Measurements from ENCODE around the gene RAB37. TPM values are rescaled to one million over a fixed set of nuclear protein-coding genes. Genes with fewer than 3 reads are reported as not detected.

Gene RAB37
- total and polyA plus RNA-seq, 9 of the 15 experiments (the other 6 are each of a cell fraction or from before 2014, with no cell fraction given), result 0.03 to 0.27 (median 0.11) TPM; not detected in 4

DNA sequence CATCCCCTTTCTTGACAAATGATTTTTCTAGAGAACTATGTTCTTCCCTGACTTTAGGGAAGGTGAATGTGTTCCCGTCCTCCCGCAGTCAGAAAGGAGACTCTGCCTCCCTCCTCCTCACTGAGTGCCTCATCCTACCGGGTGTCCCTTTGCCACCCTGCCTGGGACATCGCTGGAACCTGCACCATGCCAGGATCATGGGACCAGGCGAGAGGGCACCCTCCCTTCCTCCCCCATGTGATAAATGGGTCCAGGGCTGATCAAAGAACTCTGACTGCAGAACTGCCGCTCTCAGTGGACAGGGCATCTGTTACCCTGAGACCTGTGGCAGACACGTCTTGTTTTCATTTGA, 31.7 kb downstream of the RAB37 start:
- FAIRE-seq (no peak), DNase-seq (ENCODE audit: extremely low read depth in 1 of 4, low spot score in 3 of 4) (no peak), ATAC-seq (no peak)
- ChIA-PET POLR2A (interaction anchor here (0.7 to 0.9 kb wide), 2 partner anchors 8 to 20 kb away, joined by 3 read pairs; no protein-coding TSS in a partner anchor), CTCF (ENCODE audit: low intra/inter-chr PET ratio) (interaction anchor here (0.6 to 3.6 kb wide), 2 partner anchors 23 to 132 kb away, joined by 3 to 41 read pairs; no protein-coding TSS in a partner anchor)
- H3K79me2 ChIP-seq (ENCODE audit: control insufficient read depth, insufficient read depth, low read length), result no peaks in the 10 kb centered on the region
- H3K4me2 ChIP-seq (ENCODE audit: insufficient read depth, low read length), result no peak overlapping the region
- H3K9me3 ChIP-seq (replicated peaks; ENCODE audit: control insufficient read depth, insufficient read depth, low read depth, low read length), result no peaks in the 10 kb centered on the region
- 90% methylated on average over 7 of the region's 7 CpGs for WGBS (ENCODE audit: insufficient coverage, low coverage, missing lambda C conversion rate)
- TF ChIP-seq ZNF311 (CRISPR knock-in tag; IDR thresholded peaks at IDR 0.05), result no peak
- TF ChIP-seq SUPT5H (IDR thresholded peaks at IDR 0.05), result peak; percentile 18; the same call in 1 of the 2 replicates
- peak; percentile 26; the same call in 1 of the 2 replicates for TF ChIP-seq POLR2A (conservative IDR thresholded peaks at IDR 0.05)
- TF ChIP-seq SIRT6 (IDR thresholded peaks at IDR 0.05; ENCODE audit: low read depth, low read length), result peak; percentile 58
- H3K27me3 ChIP-seq (ENCODE audit: control insufficient read depth in 2 of 2, insufficient read depth in 2 of 2, low read length in 2 of 2), result no peaks in the 10 kb centered on the region
- no peaks in the 10 kb centered on the region for H3K9me1 ChIP-seq (ENCODE audit: control insufficient read depth, insufficient read depth, low read length)
- intact Hi-C loops (cut with micrococcal nuclease) (no loop called here), in situ Hi-C loops (cut with MboI) (no loop called here)
- no peak overlapping the region for H3K9ac ChIP-seq (ENCODE audit: insufficient read depth in 1 of 2, low read depth in 2 of 2, low read length in 2 of 2)
- no peak overlapping the region for H3K4me3 ChIP-seq
- no peak overlapping the region for H2AFZ ChIP-seq (ENCODE audit: low read depth, low read length)
- H4K20me1 ChIP-seq (replicated peaks; ENCODE audit: control insufficient read depth, insufficient read depth, low read length), result peaks cover 17% of the 10 kb centered on the region
- no peak overlapping the region for H3K27ac ChIP-seq (ENCODE audit: extremely low read depth, low read depth, low read length)
- peaks cover 75% of the 10 kb centered on the region for H3K36me3 ChIP-seq (ENCODE audit: control insufficient read depth, insufficient read depth, low read length)
- TSS peak; percentile 70 for BruUV-seq (replicated peaks)
- H3K4me1 ChIP-seq (replicated peaks in 1 of 2; ENCODE audit: control insufficient read depth in 2 of 2, insufficient read depth in 2 of 2, low read length in 2 of 2), result peaks cover 0 to 18% of the 10 kb centered on the region in 2 experiments; a peak in 3 of 5 replicates

DNA sequence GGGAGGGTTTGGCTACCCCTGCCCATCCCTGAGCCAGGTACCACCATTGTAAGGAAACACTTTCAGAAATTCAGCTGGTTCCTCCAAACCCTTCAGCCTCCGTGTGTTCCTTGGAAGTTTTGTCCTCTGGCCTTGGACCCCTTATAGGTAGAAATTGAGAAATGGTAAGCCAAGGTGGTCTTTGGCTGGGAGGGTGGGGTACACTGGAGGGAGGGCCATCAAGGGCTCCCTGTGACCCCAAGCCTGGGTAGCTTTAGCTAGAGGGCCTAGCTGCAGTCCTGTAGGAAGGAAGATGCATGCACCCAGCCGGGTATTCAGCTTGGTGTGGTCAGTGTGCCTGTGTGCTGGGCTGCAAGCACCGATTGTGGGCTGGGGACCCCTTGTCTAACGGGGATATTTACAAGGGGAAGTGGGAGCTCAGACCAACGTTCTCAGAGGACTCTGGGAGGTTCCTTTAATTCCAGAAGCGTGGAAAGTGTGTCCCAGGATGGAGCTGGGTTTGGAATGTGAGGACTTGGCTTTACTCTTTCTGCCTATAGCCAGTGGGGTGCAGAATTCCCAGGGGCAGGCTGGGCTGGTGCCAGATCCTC, 32.3 kb downstream of the RAB37 start:
- Histone ChIP-seq H3K9ac (ENCODE audit: insufficient read depth in 1 of 2, low read depth in 2 of 2, low read length in 2 of 2) (no peak overlapping the region), H3K36me3 (ENCODE audit: control insufficient read depth, insufficient read depth, low read length) (peaks cover 77% of the 10 kb centered on the region), H3K9me1 (ENCODE audit: control insufficient read depth, insufficient read depth, low read length) (no peaks in the 10 kb centered on the region), H3K4me2 (ENCODE audit: insufficient read depth, low read length) (no peak overlapping the region), H3K4me3 (no peak overlapping the region), H3K9me3 (replicated peaks; ENCODE audit: control insufficient read depth, insufficient read depth, low read depth, low read length) (no peaks in the 10 kb centered on the region), H3K27ac (ENCODE audit: extremely low read depth, low read depth, low read length) (no peak overlapping the region), H3K27me3 (ENCODE audit: control insufficient read depth in 2 of 2, insufficient read depth in 2 of 2, low read length in 2 of 2) (no peaks in the 10 kb centered on the region), H2AFZ (ENCODE audit: low read depth, low read length) (no peak overlapping the region), H3K79me2 (ENCODE audit: control insufficient read depth, insufficient read depth, low read length) (peaks cover 5% of the 10 kb centered on the region; the same call in 2 of the 3 replicates), H3K4me1 (replicated peaks in 1 of 2; ENCODE audit: control insufficient read depth in 2 of 2, insufficient read depth in 2 of 2, low read length in 2 of 2) (peaks cover 0 to 12% of the 10 kb centered on the region in 2 experiments; a peak in 2 of 5 replicates), H4K20me1 (replicated peaks; ENCODE audit: control insufficient read depth, insufficient read depth, low read length) (peaks cover 17% of the 10 kb centered on the region)
- ATAC-seq (no peak), DNase-seq (ENCODE audit: extremely low read depth in 1 of 4, low spot score in 3 of 4) (no peak), FAIRE-seq (no peak)
- in situ Hi-C loops (cut with MboI) (no loop called here), intact Hi-C loops (cut with micrococcal nuclease) (no loop called here)
- BruUV-seq (replicated peaks), result no TSS peak
- TF ChIP-seq RNF2 (IDR thresholded peaks at IDR 0.05) (no peak), RBFOX2 (IDR thresholded peaks at IDR 0.05; ENCODE audit: low read depth, low read length) (0 out of 2 replicates have a peak, but pooled peaks have one; percentile 9)
- WGBS (ENCODE audit: insufficient coverage, low coverage, missing lambda C conversion rate), result 64% methylated on average over 6 of the region's 6 CpGs
- POLR2A ChIA-PET, result interaction anchor here (0.6 to 2.5 kb wide), 7 partner anchors 8 to 200 kb away, joined by 3 to 9 read pairs (median 3); no protein-coding TSS in a partner anchor
- CTCF ChIA-PET (ENCODE audit: low intra/inter-chr PET ratio), result interaction anchor here (3.6 kb wide), 1 partner anchor 24 kb away, joined by 41 read pairs; no protein-coding TSS in a partner anchor

All from K562 (cell line).